Femur (tissue), 1 donor: Measurements from ENCODE around the gene PDE12.

Source experiments
- DNase-seq: peaks from one replicate; pipeline ENCODE4 v3.0.0-alpha.2; 2017

Gene PDE12, protein sequence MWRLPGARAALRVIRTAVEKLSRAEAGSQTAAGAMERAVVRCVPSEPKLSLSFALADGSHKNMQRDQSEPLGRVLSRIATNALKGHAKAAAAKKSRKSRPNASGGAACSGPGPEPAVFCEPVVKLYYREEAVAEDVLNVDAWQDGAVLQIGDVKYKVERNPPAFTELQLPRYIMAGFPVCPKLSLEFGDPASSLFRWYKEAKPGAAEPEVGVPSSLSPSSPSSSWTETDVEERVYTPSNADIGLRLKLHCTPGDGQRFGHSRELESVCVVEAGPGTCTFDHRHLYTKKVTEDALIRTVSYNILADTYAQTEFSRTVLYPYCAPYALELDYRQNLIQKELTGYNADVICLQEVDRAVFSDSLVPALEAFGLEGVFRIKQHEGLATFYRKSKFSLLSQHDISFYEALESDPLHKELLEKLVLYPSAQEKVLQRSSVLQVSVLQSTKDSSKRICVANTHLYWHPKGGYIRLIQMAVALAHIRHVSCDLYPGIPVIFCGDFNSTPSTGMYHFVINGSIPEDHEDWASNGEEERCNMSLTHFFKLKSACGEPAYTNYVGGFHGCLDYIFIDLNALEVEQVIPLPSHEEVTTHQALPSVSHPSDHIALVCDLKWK

DNA sequence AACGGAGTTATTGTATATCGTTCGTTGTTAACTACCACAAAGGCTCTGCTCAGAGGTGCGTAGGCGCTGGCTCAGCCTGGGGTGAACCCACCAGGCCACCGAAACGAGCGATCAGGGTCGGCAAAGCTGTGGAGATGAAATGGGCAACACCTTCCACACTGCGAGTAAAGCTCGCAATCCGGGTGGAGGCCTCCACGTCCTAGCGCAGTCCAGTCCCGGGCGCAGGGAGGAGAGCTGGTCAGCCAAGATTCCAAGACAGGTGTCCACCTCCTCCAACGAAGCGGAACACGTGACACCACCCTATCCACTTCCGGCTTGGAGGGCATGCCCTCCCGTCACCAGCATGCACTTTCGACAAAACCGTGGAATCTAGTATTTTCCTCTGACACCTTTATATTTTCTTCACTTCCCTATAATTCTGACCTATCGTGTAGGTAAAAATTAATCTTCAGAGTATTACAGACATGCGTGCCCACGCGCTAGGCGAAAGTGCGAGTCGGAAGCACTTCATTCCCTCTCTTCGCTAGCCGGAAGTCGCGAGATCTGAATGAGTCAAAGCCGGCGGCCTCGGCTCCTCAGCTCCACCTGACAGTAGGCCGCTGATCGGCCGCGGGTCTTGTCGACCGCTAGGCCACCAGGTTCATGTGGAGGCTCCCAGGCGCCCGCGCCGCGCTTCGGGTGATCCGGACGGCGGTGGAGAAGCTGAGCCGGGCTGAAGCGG, at the start of gene PDE12:
PDE12 (plus strand) TSS at position 537 of the 721 bp plus-strand sequence; CDS start at position 643, 106 bp downstream.
- peak; percentile 91 for DNase-seq

DNA sequence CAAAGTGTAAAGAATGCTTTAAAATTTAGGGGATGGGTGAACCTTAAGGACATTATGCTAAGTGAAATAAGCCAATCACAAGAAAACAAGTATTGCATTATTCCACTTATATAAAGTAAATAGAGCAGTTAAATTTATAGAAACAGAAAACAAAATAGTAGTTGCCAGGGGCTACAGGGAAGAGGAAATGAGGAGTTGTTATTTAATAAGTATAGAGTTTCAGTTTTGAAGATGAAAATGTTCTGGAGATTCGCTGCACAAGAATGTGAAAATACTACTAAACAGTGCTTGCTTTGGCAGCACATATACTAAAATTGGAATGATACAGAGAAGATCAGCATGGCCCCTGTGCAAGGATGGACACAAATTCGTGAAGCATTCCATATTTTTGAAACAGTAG, 43.9 kb upstream of the PDE12 start:
- DNase-seq, result no peak

DNA sequence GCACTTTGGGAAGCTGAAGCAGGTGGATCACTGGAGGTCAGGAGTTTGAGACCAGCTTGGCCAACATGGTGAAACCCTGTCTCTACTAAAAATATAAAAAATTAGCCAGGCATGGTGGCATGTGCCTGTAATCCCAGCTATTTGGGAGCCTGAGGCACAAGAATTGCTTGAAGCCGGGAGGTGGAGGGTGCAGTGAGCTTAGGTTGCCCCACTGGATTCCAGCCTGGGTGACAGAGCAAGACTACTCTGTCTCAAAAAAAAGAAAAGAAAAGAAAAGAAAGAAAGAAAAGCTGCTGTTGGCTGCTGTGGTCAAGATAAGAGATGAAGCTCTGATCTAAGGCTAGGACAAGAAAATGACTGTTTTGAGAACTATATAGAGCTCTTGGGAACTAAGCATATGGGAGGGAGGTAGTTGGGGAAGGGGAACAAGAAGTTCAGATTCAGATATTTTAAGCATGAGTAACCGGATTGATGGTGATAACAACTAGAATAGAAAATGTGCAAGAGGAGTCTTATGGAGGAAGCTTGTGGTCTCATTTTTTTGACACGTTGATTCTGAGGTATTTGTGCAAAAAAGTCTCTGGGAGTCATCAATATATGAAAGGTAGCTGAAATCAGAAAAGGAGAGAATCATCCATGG, 37.7 kb upstream of the PDE12 start:
- no peak for DNase-seq

DNA sequence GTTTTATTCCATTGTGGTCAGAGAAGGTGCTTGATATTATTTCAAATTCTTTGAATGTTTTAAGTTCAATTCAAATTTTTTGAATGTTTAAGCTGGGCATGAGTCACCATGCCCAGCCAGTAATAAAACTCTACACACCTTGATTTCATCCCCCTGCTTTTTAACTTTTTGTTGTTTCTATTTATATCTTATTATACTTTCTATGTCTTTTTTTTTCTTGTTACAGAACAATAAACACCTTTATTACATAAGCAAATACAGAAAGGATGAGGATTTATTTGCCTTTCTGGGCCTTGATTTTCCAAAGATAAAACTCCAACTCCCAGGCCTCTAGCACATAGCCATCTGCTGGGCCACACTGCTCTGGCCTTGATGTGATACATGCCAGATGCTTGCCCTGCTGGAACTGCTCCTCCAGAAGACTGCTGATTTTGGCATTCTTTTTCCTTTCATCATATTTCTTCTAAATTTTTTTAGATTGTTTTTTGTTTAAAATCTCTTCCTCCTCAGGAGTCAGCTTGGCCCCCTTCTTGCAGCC, 25.9 kb upstream of the PDE12 start:
- DNase-seq, result no peak

DNA sequence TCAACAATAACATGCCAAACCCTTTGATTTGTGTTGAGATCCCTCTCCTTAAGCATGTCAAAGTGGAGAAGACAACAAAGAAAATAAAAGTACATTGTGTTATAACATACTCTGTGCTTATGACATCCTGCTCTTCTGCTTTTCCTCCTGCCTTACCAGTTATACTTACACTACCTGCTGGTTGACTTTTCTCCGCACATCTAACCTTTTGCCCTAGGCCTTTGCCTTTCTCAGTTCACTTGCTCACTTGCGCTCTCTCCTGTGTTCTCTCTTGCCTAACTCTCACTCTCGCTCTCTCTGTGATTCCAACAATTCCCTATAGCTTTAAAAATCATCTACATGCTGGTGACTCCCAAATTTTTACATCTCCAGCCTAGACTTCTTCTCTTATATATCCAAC, 17.6 kb upstream of the PDE12 start:
- DNase-seq, result no peak

DNA sequence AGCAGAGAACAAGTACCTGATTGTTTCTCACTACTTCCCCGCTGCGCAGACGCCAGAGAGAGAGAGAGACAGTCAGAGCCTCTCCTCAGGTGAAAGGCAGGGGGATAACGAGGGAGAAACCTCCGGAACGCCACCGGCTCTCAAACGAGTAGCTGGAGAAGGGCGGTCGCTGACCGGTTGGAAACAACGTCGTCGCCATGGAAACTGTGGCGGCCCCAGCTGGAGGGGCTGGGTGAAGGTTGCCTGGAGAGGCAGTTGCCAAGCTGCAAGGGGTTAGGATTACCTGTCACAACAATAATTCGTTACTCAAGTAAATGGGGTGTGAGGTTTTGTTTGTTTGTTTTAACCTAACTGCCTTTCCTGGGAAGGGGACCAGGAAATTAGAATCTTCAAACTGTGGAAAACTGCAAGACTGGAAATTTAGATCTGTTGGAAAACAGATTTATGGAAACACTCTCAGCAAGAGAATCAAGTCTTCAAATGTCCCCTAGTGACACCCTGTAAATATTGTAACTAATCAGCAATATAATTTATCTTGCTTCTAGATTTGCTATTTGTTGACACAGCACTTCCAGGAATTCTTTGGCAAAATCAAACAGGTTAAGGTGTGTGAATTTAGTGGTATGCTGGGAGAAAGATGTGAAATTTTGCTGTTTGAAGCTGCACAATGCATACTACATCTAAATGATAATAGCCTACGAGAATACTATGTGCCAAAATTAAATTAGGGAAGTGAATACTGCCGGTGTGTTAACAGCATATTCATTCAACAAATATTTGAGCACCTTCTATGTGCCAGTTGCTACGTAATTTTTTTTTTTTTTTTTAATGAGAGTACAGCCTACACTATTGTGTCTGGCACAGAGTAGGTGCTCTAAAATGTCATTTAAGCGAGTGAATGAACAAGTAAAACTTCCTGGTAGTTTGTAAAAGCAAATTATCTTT, 11.6 kb upstream of the PDE12 start, which contains the start of gene DNAH12:
DNAH12 (minus strand) TSS at position 164 of the 945 bp plus-strand sequence. CDS start 1,474 bp downstream, outside the sequence.
- DNase-seq, result peak; percentile 78

DNA sequence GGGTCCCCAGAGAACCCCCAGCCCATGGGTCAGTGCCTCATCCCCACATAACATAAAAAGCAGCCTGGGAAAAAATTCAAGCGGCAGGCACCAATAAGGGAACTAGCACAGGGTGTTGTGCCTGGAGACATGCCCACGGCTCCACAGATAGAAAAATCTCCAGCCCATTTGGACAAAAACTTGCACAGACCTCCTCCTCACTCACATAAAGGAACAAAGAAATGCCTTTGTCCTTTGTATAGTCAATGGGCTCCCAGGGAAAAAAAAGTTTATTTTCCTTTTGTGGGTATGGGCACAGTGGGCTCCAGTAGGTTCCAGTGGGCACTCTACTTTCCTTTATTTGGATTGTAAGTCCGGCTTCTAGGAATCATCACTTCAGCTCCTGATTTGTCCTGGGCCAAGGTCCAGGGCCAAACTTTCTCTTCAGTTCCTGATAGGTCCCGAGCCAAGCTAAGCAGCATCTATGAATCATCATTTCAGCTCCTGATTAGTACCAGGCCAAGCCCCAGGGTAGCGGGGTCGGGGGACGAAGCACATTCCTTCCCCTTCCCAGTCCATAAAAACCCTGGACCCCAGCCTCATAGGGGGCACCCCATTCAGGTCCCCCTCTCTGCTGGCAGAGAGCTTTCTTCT, 10.3 kb upstream of the PDE12 start:
- DNase-seq, result no peak

DNA sequence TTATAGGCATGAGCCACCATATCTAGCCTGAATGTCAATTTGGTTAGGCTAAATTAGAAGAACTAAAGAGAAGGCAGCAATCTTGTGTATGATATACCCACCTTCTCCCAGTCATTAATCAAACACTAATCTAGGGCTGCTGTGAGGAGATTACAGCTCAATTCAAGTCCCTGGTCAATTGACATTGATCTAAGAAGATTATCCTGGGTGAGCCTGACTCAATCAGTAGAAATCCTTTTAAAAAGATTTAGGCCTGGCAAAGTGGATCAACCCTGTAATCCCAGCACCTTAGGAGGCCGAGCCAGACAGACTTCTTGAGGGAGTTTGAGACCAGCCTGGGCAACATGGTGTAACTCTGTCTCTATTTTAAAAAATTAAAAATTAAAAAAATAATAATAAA, 9.5 kb upstream of the PDE12 start:
- no peak for DNase-seq

DNA sequence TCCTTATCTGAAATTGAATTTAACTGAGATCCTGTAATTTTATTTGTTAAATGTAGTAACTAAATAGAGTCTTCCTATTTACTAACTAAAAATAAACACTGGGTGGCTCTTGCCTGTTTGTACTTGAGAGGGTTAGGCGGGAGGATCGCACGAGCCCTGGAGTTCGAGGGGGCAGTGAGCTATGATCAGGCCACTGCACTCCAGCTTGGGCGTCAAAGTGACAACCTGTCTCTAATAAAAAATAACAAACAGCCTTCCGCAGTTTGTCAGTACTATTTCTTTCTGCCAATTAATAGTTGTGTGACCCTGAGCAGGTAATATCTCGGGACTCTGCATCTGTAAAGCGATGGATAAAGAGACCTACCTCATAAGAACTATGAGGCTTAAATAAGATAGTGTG, 768 bp upstream of the PDE12 start:
- DNase-seq, result no peak

DNA sequence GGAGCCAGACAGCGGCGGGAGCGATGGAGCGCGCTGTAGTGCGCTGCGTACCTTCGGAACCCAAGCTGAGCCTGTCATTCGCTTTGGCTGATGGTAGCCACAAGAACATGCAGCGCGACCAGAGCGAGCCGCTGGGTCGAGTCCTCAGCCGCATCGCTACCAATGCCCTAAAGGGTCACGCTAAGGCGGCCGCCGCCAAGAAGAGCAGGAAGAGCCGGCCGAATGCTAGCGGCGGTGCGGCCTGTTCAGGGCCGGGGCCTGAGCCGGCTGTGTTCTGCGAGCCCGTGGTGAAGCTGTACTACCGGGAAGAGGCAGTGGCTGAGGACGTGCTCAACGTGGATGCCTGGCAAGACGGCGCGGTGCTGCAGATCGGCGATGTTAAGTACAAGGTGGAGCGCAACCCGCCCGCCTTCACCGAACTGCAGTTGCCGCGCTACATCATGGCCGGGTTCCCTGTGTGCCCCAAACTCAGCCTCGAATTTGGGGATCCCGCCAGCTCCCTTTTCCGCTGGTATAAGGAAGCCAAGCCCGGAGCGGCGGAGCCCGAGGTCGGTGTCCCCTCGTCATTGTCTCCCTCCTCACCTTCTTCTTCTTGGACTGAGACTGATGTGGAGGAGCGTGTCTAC, 498 bp downstream of the PDE12 start:
- DNase-seq, result no peak

DNA sequence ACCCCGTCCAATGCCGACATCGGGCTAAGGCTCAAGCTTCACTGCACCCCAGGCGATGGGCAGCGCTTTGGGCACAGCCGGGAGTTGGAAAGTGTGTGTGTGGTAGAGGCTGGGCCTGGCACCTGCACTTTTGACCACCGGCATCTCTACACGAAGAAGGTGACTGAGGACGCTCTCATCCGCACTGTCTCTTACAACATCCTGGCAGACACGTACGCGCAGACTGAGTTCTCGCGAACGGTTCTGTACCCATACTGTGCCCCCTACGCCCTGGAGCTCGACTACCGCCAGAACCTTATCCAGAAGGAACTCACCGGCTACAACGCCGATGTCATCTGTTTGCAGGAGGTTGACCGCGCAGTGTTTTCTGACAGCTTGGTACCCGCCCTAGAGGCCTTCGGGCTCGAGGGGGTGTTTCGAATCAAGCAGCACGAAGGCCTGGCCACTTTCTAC, 1.0 kb downstream of the PDE12 start:
- peak; percentile 19 for DNase-seq

DNA sequence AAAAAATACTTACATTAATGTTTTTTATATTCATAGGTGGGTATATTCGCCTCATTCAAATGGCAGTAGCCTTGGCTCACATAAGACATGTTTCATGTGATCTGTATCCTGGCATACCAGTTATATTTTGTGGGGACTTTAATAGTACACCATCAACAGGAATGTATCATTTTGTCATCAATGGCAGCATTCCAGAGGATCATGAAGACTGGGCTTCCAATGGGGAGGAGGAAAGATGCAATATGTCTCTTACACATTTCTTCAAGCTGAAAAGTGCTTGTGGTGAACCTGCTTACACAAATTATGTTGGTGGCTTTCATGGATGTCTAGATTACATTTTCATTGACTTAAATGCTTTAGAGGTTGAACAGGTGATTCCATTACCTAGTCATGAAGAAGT, 3.5 kb downstream of the PDE12 start:
- DNase-seq, result no peak

DNA sequence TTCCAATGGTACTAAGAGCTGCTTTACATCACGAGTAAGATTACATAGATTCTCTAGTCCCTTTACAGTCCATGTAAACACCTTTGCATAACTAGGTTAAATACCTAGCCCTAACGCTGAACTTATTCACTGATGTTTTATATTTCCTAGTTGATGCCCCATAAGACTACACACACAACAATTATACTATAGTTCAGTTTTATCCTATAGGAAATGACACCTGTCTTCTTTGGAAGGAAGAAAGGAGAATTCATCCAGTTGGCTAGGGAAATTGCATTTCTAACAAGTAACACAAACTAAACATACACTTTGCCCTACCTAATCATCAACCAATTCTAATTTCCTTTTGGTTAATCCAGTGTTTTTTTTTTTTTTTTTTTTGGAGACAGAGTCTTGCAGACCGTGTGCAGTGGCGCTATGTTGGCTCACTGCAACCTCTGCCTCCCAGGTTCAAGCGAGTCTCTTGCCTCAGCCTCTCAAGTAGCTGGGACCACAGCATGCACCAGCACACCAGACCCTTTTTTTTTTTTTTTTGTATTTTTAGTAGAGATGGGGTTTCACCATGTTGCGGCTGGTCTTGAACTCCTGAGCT, 13.9 kb downstream of the PDE12 start:
- DNase-seq, result no peak

DNA sequence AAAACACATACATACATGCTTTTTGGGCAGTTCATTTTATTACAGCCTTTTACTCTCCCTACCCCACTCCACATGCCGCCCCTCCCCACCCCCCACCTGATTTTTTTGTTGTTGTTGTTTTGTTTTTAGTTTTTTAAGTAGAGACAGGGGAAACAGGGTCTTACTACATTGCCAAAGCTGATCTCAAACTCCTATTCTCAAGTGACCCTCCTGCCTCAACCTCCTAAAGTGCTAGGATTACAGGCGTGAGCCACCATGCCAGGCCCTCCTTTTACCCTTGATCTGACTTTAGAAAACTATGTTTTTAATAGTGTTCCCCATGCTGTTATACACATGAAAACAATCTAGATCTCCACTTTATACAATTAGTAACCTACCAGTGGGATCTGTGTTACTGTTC, 14.8 kb downstream of the PDE12 start:
- DNase-seq, result no peak

DNA sequence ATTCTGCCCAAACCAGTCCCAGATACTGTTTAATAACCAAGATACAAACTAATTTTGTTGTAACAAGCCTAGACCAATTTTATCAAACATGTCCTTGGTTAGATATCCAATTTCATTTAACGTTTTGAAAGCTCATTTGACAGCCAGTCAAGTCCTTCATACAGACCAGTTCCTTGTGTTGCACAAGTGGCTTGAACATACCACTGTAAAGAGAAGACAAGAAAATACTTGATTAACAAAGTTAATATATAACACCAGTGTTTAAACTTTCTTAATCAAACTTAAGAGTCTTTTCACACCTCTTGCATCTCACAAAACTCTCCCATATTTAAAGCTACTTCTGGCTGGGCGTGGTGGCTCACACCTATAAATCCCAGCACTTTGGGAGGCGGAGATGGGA, 16.0 kb downstream of the PDE12 start:
- DNase-seq, result no peak

DNA sequence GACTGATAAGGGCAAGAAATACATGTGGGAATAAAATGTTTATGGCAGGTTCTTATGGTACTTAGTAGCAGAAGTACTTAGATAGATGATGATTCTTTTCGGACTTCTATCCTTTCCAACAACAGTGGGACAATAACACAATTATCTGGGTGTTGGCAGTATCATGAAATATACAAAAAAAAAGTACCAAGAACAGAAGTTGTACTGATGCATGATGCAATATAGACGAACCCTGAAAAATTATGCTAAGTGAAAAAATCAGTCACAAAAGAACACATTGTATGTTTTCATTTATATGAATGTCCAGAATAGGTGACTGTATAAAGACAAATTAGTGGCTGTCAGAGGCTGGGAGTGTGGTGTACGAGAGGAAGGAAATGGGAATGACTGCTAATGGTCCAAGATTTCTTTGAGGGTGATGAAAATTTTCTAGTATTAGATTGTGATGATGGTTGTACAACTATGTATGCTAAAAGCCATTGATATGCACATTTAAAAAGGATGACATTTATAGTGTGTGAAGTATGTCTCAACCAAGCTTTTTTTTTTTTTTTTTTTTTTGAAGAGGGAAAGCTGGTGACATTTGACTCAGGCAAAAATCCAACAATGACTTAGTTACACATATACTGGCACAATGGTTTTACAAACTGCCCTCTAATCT, 20.0 kb downstream of the PDE12 start:
- DNase-seq, result no peak

DNA sequence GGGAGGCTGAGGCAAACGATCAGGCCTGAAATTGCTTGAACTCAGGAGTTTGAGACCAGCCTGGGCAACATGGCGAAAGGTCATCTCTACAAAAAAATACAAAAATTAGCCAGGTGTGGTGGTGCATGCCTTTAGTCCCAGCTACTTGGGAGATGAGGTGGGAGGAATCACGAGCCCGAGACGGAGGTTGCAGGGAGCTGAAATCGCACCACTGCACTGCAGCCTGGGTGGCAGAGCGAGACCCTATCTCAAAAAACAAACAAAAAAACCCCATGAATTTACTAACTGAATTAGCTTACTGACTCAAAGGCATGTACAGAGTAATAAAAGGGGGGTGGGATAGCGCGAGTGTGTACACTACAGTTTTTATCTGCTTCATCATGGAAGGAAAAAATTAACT, 21.7 kb downstream of the PDE12 start:
- DNase-seq, result no peak

DNA sequence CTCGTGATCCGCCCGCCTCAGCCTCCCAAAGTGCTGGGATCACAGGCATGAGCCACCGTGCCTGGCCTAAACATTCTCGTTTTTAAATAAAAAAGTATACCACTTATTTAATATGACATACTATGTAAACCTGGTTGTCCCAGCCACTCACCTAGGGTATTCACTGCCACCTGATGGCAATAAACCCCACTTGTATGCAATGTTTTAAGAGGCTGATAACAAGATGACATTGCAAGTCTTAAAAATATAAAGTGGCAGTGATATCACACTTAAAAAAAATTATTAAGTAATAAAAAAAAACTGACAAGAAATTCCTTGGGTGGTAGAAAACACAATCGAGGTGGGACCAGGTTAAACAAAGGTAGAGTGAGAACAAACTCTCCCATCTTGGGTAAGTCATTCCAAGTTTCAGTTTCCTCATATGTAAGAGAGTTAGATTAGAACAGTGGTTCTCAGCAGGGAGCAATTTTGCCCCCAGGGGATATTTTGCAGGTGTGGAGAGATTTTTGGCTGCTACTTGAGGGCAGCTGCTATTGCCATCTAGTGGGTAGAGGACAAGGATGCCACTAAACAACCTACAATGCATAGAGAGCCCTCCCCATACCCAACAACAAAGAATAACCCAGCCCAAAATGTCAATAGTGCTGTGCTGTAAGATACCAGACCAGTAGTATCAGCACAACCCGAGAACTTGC, 26.5 kb downstream of the PDE12 start:
- DNase-seq, result no peak

DNA sequence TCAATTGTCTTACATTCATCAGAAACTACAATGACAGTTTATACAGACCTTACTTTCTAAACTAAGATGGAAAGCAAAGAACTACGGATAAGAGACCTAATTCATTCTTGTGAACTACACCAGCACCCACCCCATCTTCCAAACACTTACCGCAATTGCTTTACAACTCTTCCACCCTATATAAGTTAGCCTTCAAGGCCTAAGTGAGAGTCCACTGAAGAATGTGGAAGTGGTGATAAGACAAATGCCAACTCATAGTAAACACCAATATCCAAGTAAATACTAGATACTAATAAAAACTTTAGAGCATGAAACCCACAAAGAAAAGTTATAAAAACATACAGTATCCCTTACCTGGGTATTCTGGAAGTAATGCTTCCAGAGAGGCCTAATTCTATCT, 27.5 kb downstream of the PDE12 start:
- no peak for DNase-seq
